K562 (cell line): ENCODE data around the gene FMO2. TPM values are rescaled to one million over a fixed set of nuclear protein-coding genes. Genes with fewer than 3 reads are reported as not detected.

ENCODE experiments used
- ATAC-seq: fragments of 200-7000 bp; cut with Tn5 transposase; 3 replicates; pipeline ENCODE4 v1.9.1; 2020; ENCODE audit warnings: moderate library complexity
- BruUV-seq: library from RNA; stranded (reverse); fragments of 400-500 nt; replicated peaks from 2 replicates; lab custom pipeline; 2021; lab: Mats Ljungman, UMichigan
- CTCF ChIA-PET: fragments of 300-600 bp; formaldehyde crosslinking; extraction: SDS; loops from one replicate; lab custom pipeline; 2021; ENCODE audit warnings: low intra/inter-chr PET ratio; lab: Yijun Ruan, JAX
- POLR2A ChIA-PET: fragments of 300-600, 350-650 bp; sonication (Branson Sonifier 250); formaldehyde crosslinking; extraction: SDS; loops from one replicate; lab custom pipeline; 2021; ENCODE audit warnings: antibody characterized with exemption, inconsistent platforms; lab: Yijun Ruan, JAX
- DNase-seq, 4 experiments: peaks; one replicate each; pipeline versions ENCODE4 v3.0.0 to v3.0.0-alpha.2; 2011 to 2018; ENCODE audit warnings: low spot score in 3 of 4, mixed read lengths in 3 of 4; ENCODE audit errors: extremely low read depth in 1 of 4
- FAIRE-seq: peaks from 2 replicates; lab custom pipeline; 2011; peaks lifted over from hg19 to GRCh38; lab: Jason Lieb, UNC
- H2AFZ ChIP-seq: 2 replicates; pipeline ENCODE4 v1.6.0; 2011; ENCODE audit warnings: low read depth, low read length, control low read depth, inconsistent platforms
- H3K27ac ChIP-seq: fragments of 200-600 bp; 3 replicates; pipeline ENCODE4 v1.8.0; 2011; ENCODE audit warnings: low read depth, mild to moderate bottlenecking, control low read depth, inconsistent platforms, low read length, moderate library complexity, mixed read lengths; ENCODE audit errors: extremely low read depth
- H3K27me3 ChIP-seq, 2 experiments: fragments of 300-600 bp in 1 of 2; 2 replicates in 1 of 2; 3 replicates in 1 of 2; pipeline versions ENCODE4 v1.6.0 to v1.8.0; 2011; ENCODE audit warnings: inconsistent platforms in 2 of 2, low read length in 2 of 2, mild to moderate bottlenecking in 1 of 2, mixed read lengths in 1 of 2, moderate library complexity in 1 of 2; ENCODE audit not compliant: control insufficient read depth in 2 of 2, insufficient read depth in 2 of 2
- H3K36me3 ChIP-seq: fragments of 300-600 bp; 3 replicates; pipeline ENCODE4 v1.8.0; 2011; ENCODE audit warnings: mild to moderate bottlenecking, low read length, inconsistent platforms; ENCODE audit not compliant: control insufficient read depth, insufficient read depth
- H3K4me1 ChIP-seq, 2 experiments: fragments of 200-600 bp in 1 of 2; replicated peaks in 1 of 2; 2 replicates in 1 of 2; 3 replicates in 1 of 2; pipeline versions ENCODE4 v1.5.1 to v1.8.0; 2011; ENCODE audit warnings: inconsistent platforms in 2 of 2, low read length in 2 of 2, mild to moderate bottlenecking in 1 of 2, mixed read lengths in 1 of 2, moderate library complexity in 1 of 2; ENCODE audit not compliant: control insufficient read depth in 2 of 2, insufficient read depth in 2 of 2
- H3K4me2 ChIP-seq: 2 replicates; pipeline ENCODE4 v1.6.1; 2011; ENCODE audit warnings: low read length, control low read depth, inconsistent platforms, mixed read lengths; ENCODE audit not compliant: insufficient read depth
- H3K4me3 ChIP-seq: fragments of 200-600 bp; sonication (generic), shearing (Covaris generic); 2 replicates; pipeline ENCODE4 v1.5.1; 2016; ENCODE audit warnings: control low read depth, inconsistent platforms
- H3K79me2 ChIP-seq: fragments of 200-600 bp; 3 replicates; pipeline ENCODE4 v1.8.0; 2011; ENCODE audit warnings: low read length, inconsistent platforms; ENCODE audit not compliant: control insufficient read depth, insufficient read depth
- H3K9ac ChIP-seq, 2 experiments: 2 replicates each; pipeline versions ENCODE4 v1.6.0 to v1.6.1; 2011; ENCODE audit warnings: low read depth in 2 of 2, low read length in 2 of 2, control low read depth in 1 of 2, inconsistent platforms in 1 of 2, mild to moderate bottlenecking in 1 of 2, mixed read lengths in 1 of 2; ENCODE audit not compliant: insufficient read depth in 1 of 2
- H3K9me1 ChIP-seq: one replicate; pipeline ENCODE4 v1.6.0; 2011; ENCODE audit warnings: inconsistent platforms, mild to moderate bottlenecking, low read length, moderate library complexity; ENCODE audit not compliant: control insufficient read depth, insufficient read depth
- H3K9me3 ChIP-seq: replicated peaks from 2 replicates; pipeline ENCODE4 v1.5.1; 2011; ENCODE audit warnings: low read depth, low read length, inconsistent platforms; ENCODE audit not compliant: control insufficient read depth, insufficient read depth
- H4K20me1 ChIP-seq: replicated peaks from 2 replicates; pipeline ENCODE4 v1.6.1; 2011; ENCODE audit warnings: low read length, inconsistent platforms, mixed read lengths; ENCODE audit not compliant: control insufficient read depth, insufficient read depth
- CTCF ChIP-seq, 3 experiments: IDR thresholded peaks in 2 of 3; conservative IDR thresholded peaks in 1 of 3; 2 replicates each; pipeline ENCODE4 v1.5.1; 2011 to 2012; ENCODE audit warnings: low read length in 3 of 3, mild to moderate bottlenecking in 3 of 3, control low read depth in 2 of 3, improper control_type of control experiment in 1 of 3, inconsistent platforms in 1 of 3, low read depth in 1 of 3, mixed read lengths in 1 of 3, moderate library complexity in 1 of 3; ENCODE audit not compliant: insufficient read depth in 2 of 3
- MXD1 ChIP-seq: fragments of 250-450 bp; sonication (Bioruptor Pico); IDR thresholded peaks from 2 replicates; pipeline ENCODE4 v1.8.0; 2021; ENCODE audit warnings: borderline replicate concordance, mild to moderate bottlenecking, moderate library complexity; ENCODE audit not compliant: poor library complexity, severe bottlenecking
- SIN3A ChIP-seq, 2 experiments: fragments of 150-350 bp in 1 of 2; IDR thresholded peaks; 2 replicates each; pipeline ENCODE4 v1.6.1; 2011 to 2016; ENCODE audit warnings: borderline replicate concordance in 2 of 2, low read depth in 2 of 2, low read length in 2 of 2, mild to moderate bottlenecking in 2 of 2, moderate library complexity in 2 of 2; ENCODE audit not compliant: control insufficient read depth in 1 of 2
- SLC30A9 ChIP-seq: fragments of 250-450 bp; sonication (Bioruptor Pico); IDR thresholded peaks from 2 replicates; pipeline ENCODE4 v1.8.0; 2022; ENCODE audit warnings: mild to moderate bottlenecking, moderate library complexity
- ZNF57 ChIP-seq: fragments of 450-650 bp; formaldehyde crosslinking; IDR thresholded peaks from 2 replicates; pipeline ENCODE4 v1.4.0; 2020; ENCODE audit warnings: mild to moderate bottlenecking, moderate library complexity
- WGBS: fragments of 100-300 bp; shearing (Covaris generic); methylation state at CpG from one replicate; pipeline ENCODE4 v1.1.6; 2016; ENCODE audit warnings: low coverage, mixed read lengths; ENCODE audit not compliant: insufficient coverage; ENCODE audit errors: missing lambda C conversion rate; 5-methylcytosine and 5-hydroxymethylcytosine counted together
- in situ Hi-C: fragments of 300-500 bp; cut with MboI; formaldehyde crosslinking; loops from 4 replicates; pipeline ENCODE4 v1.15.0; 2018; ENCODE audit warnings: inconsistent platforms, mixed read lengths
- intact Hi-C: fragments of 100-400 bp; cut with micrococcal nuclease; formaldehyde crosslinking; loops from 2 replicates; pipeline ENCODE4 v1.14.2; 2022
- polyA plus RNA-seq, 8 experiments: library from polyadenylated mRNA; depleted of rRNA in 4 of 8; stranded (reverse) in 5 of 8; unstranded in 3 of 8; fragments of >200 nt; fragmentation: Nextera tagmentation in 2 of 8; fragmentation: Illumina TruSeq in 1 of 8; extraction: Ambion mirVana in 2 of 8; extraction: Trizol in 1 of 8; gene quantifications; 2 replicates each; pipeline versions ENCODE4 v1.2.1 to v1.2.3, GENCODE V29; 2011 to 2014; ENCODE audit warnings: inconsistent platforms in 1 of 8, missing spikeins in 1 of 8
- total RNA-seq, 7 experiments: library from RNA; depleted of rRNA in 6 of 7; stranded (reverse); fragments of >200 nt in 6 of 7; fragmentation: Illumina TruSeq in 2 of 7; extraction: Trizol in 2 of 7; gene quantifications; 2 replicates each; pipeline versions ENCODE4 v1.2.1 to v1.2.3, GENCODE V29; 2011 to 2021; ENCODE audit warnings: low replicate concordance in 1 of 7
- TF ChIP-seq, protein P1 (sequence below): fragments of 250-450 bp; sonication (Bioruptor Pico); IDR thresholded peaks from 2 replicates; pipeline ENCODE4 v1.5.0; 2022; ENCODE audit warnings: mild to moderate bottlenecking
- TF ChIP-seq, protein P2 (sequence below): conservative IDR thresholded peaks from 2 replicates; pipeline ENCODE4 v1.6.1; 2011; ENCODE audit warnings: low read depth, mild to moderate bottlenecking, low read length; ENCODE audit not compliant: control insufficient read depth

FMO2 gene
- total and polyA plus RNA-seq, 9 of the 15 experiments (the other 6 are each of a cell fraction or from before 2014, with no cell fraction given) = not detected

DNA sequence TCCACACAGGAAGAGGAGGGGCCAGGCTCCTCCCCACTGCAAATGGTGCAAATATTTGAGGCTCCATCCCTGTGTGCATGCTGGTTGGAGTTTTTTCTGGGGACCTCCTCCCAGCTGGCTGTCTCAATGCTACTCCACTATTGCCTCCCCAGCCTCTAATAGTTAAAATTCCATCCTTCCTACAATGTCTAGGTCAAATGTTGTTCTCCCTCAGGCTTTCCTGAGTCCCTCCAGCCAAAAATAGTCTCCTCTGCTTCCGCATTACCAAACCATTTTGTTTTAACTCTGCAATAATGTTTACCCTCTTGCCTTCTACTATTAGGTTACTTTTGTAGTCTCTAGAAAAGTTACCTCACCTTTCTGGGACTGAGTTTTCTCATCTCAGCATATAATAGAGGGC, 33.6 kb downstream of the FMO2 start:
- Histone ChIP-seq H4K20me1 (no peaks in the 10 kb centered on the region), H3K4me3 (no peak overlapping the region), H3K4me1 (no peaks in the 10 kb centered on the region), H3K27me3 (no peaks in the 10 kb centered on the region), H3K79me2 (no peaks in the 10 kb centered on the region), H2AFZ (no peak overlapping the region), H3K36me3 (no peaks in the 10 kb centered on the region), H3K9ac (no peak overlapping the region), H3K4me2 (no peak overlapping the region), H3K9me3 (no peaks in the 10 kb centered on the region), H3K27ac (no peak overlapping the region), H3K9me1 (no peaks in the 10 kb centered on the region)
- WGBS = 9% methylated on average over 1 of the region's 1 CpG
- ATAC-seq = no peak
- in situ Hi-C loops = no loop called here
- no peak for FAIRE-seq
- ChIA-PET POLR2A (no interaction called here), CTCF (no interaction called here)
- TF ChIP-seq, protein P1, sequence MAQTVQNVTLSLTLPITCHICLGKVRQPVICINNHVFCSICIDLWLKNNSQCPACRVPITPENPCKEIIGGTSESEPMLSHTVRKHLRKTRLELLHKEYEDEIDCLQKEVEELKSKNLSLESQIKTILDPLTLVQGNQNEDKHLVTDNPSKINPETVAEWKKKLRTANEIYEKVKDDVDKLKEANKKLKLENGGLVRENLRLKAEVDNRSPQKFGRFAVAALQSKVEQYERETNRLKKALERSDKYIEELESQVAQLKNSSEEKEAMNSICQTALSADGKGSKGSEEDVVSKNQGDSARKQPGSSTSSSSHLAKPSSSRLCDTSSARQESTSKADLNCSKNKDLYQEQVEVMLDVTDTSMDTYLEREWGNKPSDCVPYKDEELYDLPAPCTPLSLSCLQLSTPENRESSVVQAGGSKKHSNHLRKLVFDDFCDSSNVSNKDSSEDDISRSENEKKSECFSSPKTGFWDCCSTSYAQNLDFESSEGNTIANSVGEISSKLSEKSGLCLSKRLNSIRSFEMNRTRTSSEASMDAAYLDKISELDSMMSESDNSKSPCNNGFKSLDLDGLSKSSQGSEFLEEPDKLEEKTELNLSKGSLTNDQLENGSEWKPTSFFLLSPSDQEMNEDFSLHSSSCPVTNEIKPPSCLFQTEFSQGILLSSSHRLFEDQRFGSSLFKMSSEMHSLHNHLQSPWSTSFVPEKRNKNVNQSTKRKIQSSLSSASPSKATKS (CRISPR knock-in tag) = no peak
- intact Hi-C loops = no loop called here
- BruUV-seq = no TSS peak
- DNase-seq = no peak

DNA sequence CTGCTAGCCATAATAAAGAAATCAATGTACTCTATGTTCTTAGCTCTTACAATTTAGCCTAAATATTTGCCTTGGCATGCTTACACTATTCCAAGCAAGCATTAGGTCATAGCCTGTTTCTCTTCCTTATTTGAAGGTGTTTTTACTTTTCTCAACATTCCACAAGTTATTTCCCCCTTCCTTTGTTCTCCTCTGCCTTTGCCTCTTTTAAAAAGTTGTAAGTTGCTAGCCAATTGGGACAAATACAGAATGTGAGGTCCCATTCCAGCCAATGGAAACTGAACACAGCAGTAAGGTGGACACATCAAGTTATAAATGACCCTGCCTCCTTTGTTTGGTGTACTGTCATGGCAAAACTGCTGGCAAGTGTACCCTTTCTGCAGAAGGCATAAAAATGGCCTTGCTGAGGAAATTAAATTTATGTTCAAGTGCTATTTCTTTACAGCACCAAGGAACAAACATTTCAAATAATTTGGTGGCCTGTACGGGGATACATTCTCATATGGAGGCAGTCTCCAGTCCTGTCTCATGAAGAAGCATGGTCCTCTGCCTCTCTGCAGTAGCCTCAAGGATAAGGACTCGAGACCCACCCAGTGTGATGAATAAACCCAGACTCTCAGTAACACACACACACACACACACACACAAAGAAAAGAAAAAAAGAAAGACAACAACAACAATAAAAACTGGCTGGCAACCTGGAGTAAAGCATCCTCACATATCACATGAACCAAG, 34.4 kb downstream of the FMO2 start:
- Histone ChIP-seq H2AFZ (no peak overlapping the region), H3K9ac (no peak overlapping the region), H3K27me3 (no peaks in the 10 kb centered on the region), H3K79me2 (no peaks in the 10 kb centered on the region), H3K4me2 (no peak overlapping the region), H3K9me1 (no peaks in the 10 kb centered on the region), H3K27ac (no peak overlapping the region), H3K4me3 (no peak overlapping the region), H4K20me1 (no peaks in the 10 kb centered on the region), H3K36me3 (no peaks in the 10 kb centered on the region), H3K4me1 (no peaks in the 10 kb centered on the region), H3K9me3 (no peaks in the 10 kb centered on the region)
- no TSS peak for BruUV-seq
- ATAC-seq = no peak
- CTCF ChIA-PET = no interaction called here
- in situ Hi-C loops = no loop called here
- WGBS = 0% methylated on average over 2 of the region's 2 CpGs
- no peak for FAIRE-seq
- POLR2A ChIA-PET = no interaction called here
- intact Hi-C loops = no loop called here
- no peak for DNase-seq
- no peak for TF ChIP-seq SLC30A9 (CRISPR knock-in tag)
- no peak for TF ChIP-seq CTCF (IDR thresholded peaks at IDR 0.05 in 2 of 3, conservative IDR thresholded peaks at IDR 0.05 in 1 of 3; ENCODE audit: insufficient read depth in 2 of 3, low read depth in 1 of 3, low read length in 3 of 3)
- TF ChIP-seq SIN3A (IDR thresholded peaks at IDR 0.05; ENCODE audit: borderline replicate concordance in 2 of 2, control insufficient read depth in 1 of 2, low read depth in 2 of 2, low read length in 2 of 2) = no peak
- TF ChIP-seq ZNF57 = no peak
- no peak for TF ChIP-seq MXD1 (CRISPR knock-in tag)
- TF ChIP-seq, protein P2, sequence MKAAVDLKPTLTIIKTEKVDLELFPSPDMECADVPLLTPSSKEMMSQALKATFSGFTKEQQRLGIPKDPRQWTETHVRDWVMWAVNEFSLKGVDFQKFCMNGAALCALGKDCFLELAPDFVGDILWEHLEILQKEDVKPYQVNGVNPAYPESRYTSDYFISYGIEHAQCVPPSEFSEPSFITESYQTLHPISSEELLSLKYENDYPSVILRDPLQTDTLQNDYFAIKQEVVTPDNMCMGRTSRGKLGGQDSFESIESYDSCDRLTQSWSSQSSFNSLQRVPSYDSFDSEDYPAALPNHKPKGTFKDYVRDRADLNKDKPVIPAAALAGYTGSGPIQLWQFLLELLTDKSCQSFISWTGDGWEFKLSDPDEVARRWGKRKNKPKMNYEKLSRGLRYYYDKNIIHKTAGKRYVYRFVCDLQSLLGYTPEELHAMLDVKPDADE = no peak
